HepG2 (cell line): ENCODE results near the gene ARHGEF40. TPM values are rescaled to one million over a fixed set of nuclear protein-coding genes. Genes with fewer than 3 reads are reported as not detected.

ENCODE experiments used
- AKAP8 ChIP-seq: sonication (generic); formaldehyde crosslinking; IDR thresholded peaks from 2 replicates; pipeline ENCODE4 v1.5.1; 2020; ENCODE audit warnings: mild to moderate bottlenecking, missing genetic modification reagents
- BCL3 ChIP-seq: sonication (generic); formaldehyde crosslinking; IDR thresholded peaks from 2 replicates; pipeline ENCODE4 v1.5.1; 2020; ENCODE audit warnings: mild to moderate bottlenecking, missing genetic modification reagents, moderate library complexity
- HCFC1 ChIP-seq: fragments of 150-350 bp; IDR thresholded peaks from 2 replicates; pipeline ENCODE4 v1.6.1; 2014; ENCODE audit warnings: low read depth, low read length
- KDM1A ChIP-seq: IDR thresholded peaks from 2 replicates; pipeline ENCODE4 v1.6.1; 2016; ENCODE audit warnings: missing compliant biosample characterization
- MIXL1 ChIP-seq: IDR thresholded peaks from 2 replicates; pipeline ENCODE4 v1.6.1; 2016
- MLX ChIP-seq: IDR thresholded peaks from 2 replicates; pipeline ENCODE4 v1.6.1; 2016
- MNT ChIP-seq: fragments of 450-650 bp; IDR thresholded peaks from 2 replicates; pipeline ENCODE4 v1.6.1; 2016
- PATZ1 ChIP-seq: sonication (generic); formaldehyde crosslinking; IDR thresholded peaks from 2 replicates; pipeline ENCODE4 v1.4.0; 2020; ENCODE audit warnings: missing genetic modification reagents
- POLR2AphosphoS2 ChIP-seq: IDR thresholded peaks from 2 replicates; pipeline ENCODE4 v1.6.1; 2011; ENCODE audit warnings: low read depth, low read length, improper control_type of control experiment
- PRMT3 ChIP-seq: sonication (generic); formaldehyde crosslinking; IDR thresholded peaks from 2 replicates; pipeline ENCODE4 v1.8.1; 2022; ENCODE audit warnings: low read depth, mild to moderate bottlenecking, moderate library complexity, missing genetic modification reagents, borderline replicate concordance
- SRSF4 ChIP-seq: fragments of 200-400 bp; formaldehyde crosslinking; IDR thresholded peaks from one replicate; pipeline ENCODE4 v1.6.1; 2018; ENCODE audit warnings: mild to moderate bottlenecking, low read depth, low read length, moderate library complexity; ENCODE audit not compliant: poor library complexity, severe bottlenecking
- STAG1 ChIP-seq: sonication (generic); formaldehyde crosslinking; IDR thresholded peaks from 2 replicates; pipeline ENCODE4 v1.4.0; 2020; ENCODE audit warnings: missing genetic modification reagents
- ZBTB1 ChIP-seq: sonication (generic); formaldehyde crosslinking; IDR thresholded peaks from 2 replicates; pipeline ENCODE4 v1.4.0; 2020; ENCODE audit warnings: missing genetic modification reagents, borderline replicate concordance
- ZBTB26 ChIP-seq: IDR thresholded peaks from 2 replicates; pipeline ENCODE4 v1.6.1; 2016; ENCODE audit warnings: missing compliant biosample characterization, missing genetic modification reagents, borderline replicate concordance
- ZFP90 ChIP-seq: sonication (generic); formaldehyde crosslinking; IDR thresholded peaks from 2 replicates; pipeline ENCODE4 v1.8.0; 2022; ENCODE audit warnings: missing genetic modification reagents, mild to moderate bottlenecking, inconsistent platforms, borderline replicate concordance
- ZMAT3 ChIP-seq: sonication (generic); formaldehyde crosslinking; conservative IDR thresholded peaks from 2 replicates; pipeline ENCODE4 v1.7.0; 2021; ENCODE audit warnings: missing genetic modification reagents
- ZNF530 ChIP-seq: sonication (generic); formaldehyde crosslinking; IDR thresholded peaks from 2 replicates; pipeline ENCODE4 v1.5.0; 2020; ENCODE audit warnings: low read depth, mild to moderate bottlenecking, missing genetic modification reagents
- ZNF562 ChIP-seq: sonication (generic); formaldehyde crosslinking; IDR thresholded peaks from 2 replicates; pipeline ENCODE4 v1.8.0; 2022; ENCODE audit warnings: missing genetic modification reagents, borderline replicate concordance
- ZNF577 ChIP-seq: sonication (generic); formaldehyde crosslinking; IDR thresholded peaks from 2 replicates; pipeline ENCODE4 v1.4.0; 2020; ENCODE audit warnings: mild to moderate bottlenecking, low read depth, missing genetic modification reagents, borderline replicate concordance
- ZNF770 ChIP-seq: sonication (generic); formaldehyde crosslinking; IDR thresholded peaks from 2 replicates; pipeline ENCODE4 v1.5.0; 2020; ENCODE audit warnings: mild to moderate bottlenecking, missing genetic modification reagents
- polyA plus RNA-seq, 8 experiments: library from polyadenylated mRNA; depleted of rRNA in 3 of 8; stranded (reverse) in 7 of 8; unstranded in 1 of 8; fragments of >200 nt; fragmentation: Illumina TruSeq in 4 of 8; extraction: Trizol in 4 of 8; gene quantifications; 2 replicates each; pipeline versions ENCODE4 v1.2.1 to v1.2.3, GENCODE V29; 2011 to 2016; ENCODE audit warnings: low read depth in 4 of 8, missing spikeins in 1 of 8, mixed read lengths in 1 of 8; ENCODE audit not compliant: insufficient read depth in 1 of 8
- total RNA-seq, 5 experiments: library from RNA; depleted of rRNA; stranded (reverse); fragments of >200 nt; fragmentation: Illumina TruSeq; extraction: Trizol; gene quantifications; 2 replicates each; pipeline ENCODE4 v1.2.3, GENCODE V29; 2016; ENCODE audit warnings: low read depth in 1 of 5

Gene ARHGEF40
- total and polyA plus RNA-seq, 2 of the 13 experiments (the other 11 are each of a cell fraction or from before 2014, with no cell fraction given) = 28.1 to 78.1 TPM

- TF ChIP-seq STAG1 (CRISPR knock-in tag) (0 out of 2 replicates have a peak, but pooled peaks have one; percentile 16), ZNF770 (no peak; the same call in 1 of the 2 replicates), SRSF4 (no peak), ZNF530 (CRISPR knock-in tag) (0 out of 2 replicates have a peak, but pooled peaks have one; percentile 72), KDM1A (CRISPR knock-in tag) (peak; percentile 57; the same call in 1 of the 2 replicates), AKAP8 (CRISPR knock-in tag) (peak; percentile 94), ZFP90 (peak; percentile 95; the same call in 1 of the 2 replicates), MIXL1 (CRISPR knock-in tag) (peak; percentile 56), MLX (CRISPR knock-in tag) (peak; percentile 61), PRMT3 (CRISPR knock-in tag) (peak; percentile 97; the same call in 1 of the 2 replicates), ZMAT3 (CRISPR knock-in tag) (peak; percentile 99), ZBTB1 (CRISPR knock-in tag) (peak; percentile 70; the same call in 1 of the 2 replicates), ZBTB26 (peak; percentile 20), ZNF562 (peak; percentile 74; the same call in 1 of the 2 replicates), POLR2AphosphoS2 (peak; percentile 73; the same call in 1 of the 2 replicates), BCL3 (peak; percentile 99), ZNF577 (CRISPR knock-in tag) (peak; percentile 90; the same call in 1 of the 2 replicates), MNT (no peak), PATZ1 (CRISPR knock-in tag) (peak; percentile 89), HCFC1 (no peak; the same call in 1 of the 2 replicates)
These were observed 33.8 kb downstream of the ARHGEF40 start (continued) for GRCh38 chr14:21103710-21104447.
